Lung (tissue), 12 donors: ENCODE results near the gene OPRM1. TPM values are rescaled to one million over a fixed set of nuclear protein-coding genes. Genes with fewer than 3 reads are reported as not detected.

Experiments
- ATAC-seq: fragments of 200-7000 bp; cut with Tn5 transposase; one replicate; pipeline ENCODE4 v1.9.1; 2020; ENCODE audit warnings: moderate number of reproducible peaks; ENCODE audit not compliant: insufficient read depth, low FRiP score
- DNase-seq, 3 donors: peaks; one replicate each; pipeline ENCODE4 v3.0.0-alpha.2; 2013 to 2017
- H3K27ac ChIP-seq, 2 donors: one replicate each; pipeline ENCODE4 v1.5.1; 2013; ENCODE audit warnings: mild to moderate bottlenecking in 2 of 2, moderate library complexity in 2 of 2, control low read depth in 1 of 2, inconsistent platforms in 1 of 2, low read depth in 1 of 2, low read length in 1 of 2
- H3K27me3 ChIP-seq, 3 donors: one replicate each; pipeline ENCODE4 v1.5.1; 2013; ENCODE audit warnings: low read length in 2 of 3; ENCODE audit not compliant: control insufficient read depth in 3 of 3, insufficient read depth in 3 of 3
- H3K36me3 ChIP-seq, 4 donors: one replicate each; pipeline ENCODE4 v1.5.1; 2013; ENCODE audit warnings: low read length in 4 of 4, mild to moderate bottlenecking in 1 of 4, moderate library complexity in 1 of 4; ENCODE audit not compliant: control insufficient read depth in 4 of 4, insufficient read depth in 4 of 4
- H3K4me1 ChIP-seq, 5 donors: one replicate each; pipeline ENCODE4 v1.5.1; 2013; ENCODE audit warnings: low read length in 5 of 5, mild to moderate bottlenecking in 2 of 5, moderate library complexity in 1 of 5; ENCODE audit not compliant: control insufficient read depth in 5 of 5, insufficient read depth in 5 of 5
- H3K4me3 ChIP-seq: one replicate; pipeline ENCODE4 v1.5.1; 2013; ENCODE audit warnings: mild to moderate bottlenecking, control low read depth, moderate library complexity
- H3K9ac ChIP-seq, 2 donors: one replicate each; pipeline ENCODE4 v1.5.1; 2013; ENCODE audit warnings: low read length in 2 of 2, control low read depth in 1 of 2; ENCODE audit not compliant: insufficient read depth in 1 of 2
- H3K9me3 ChIP-seq, 4 donors: one replicate each; pipeline ENCODE4 v1.5.1; 2013; ENCODE audit warnings: low read length in 3 of 4, mild to moderate bottlenecking in 1 of 4, moderate library complexity in 1 of 4; ENCODE audit not compliant: control insufficient read depth in 4 of 4, insufficient read depth in 3 of 4
- WGBS, 2 donors: extraction: QIAGEN DNeasy Blood & Tissue Kit; methylation state at CpG; one replicate each; pipeline ENCODE4 v1.1.7; 2013; 5-methylcytosine and 5-hydroxymethylcytosine counted together
- polyA plus RNA-seq, 2 donors: library from polyadenylated mRNA; stranded (reverse); fragments of 200-250 nt; gene quantifications; one replicate each; pipeline ENCODE4 v1.2.1, GENCODE V29; 2013
- total RNA-seq, 2 donors: library from RNA; depleted of rRNA in 1 of 2; stranded (reverse); fragments of >200 nt in 1 of 2; gene quantifications; one replicate each; pipeline ENCODE4 v1.2.1, GENCODE V29; 2014 to 2021
- TF ChIP-seq, protein P1 (sequence below): IDR thresholded peaks from 2 replicates; pipeline ENCODE4 v1.5.1; 2012; ENCODE audit warnings: mild to moderate bottlenecking; ENCODE audit errors: control extremely low read depth, extremely low read depth
- donor health status: control.
- donor health status: control.
- donor health status: Bipolar disorder and iron deficiency.
- donor health status: healthy.
- donor health status: DM: yes; HTN: yes; CAD: no.

The OPRM1 gene
- total and polyA plus RNA-seq, 4 donors, result not detected

DNA sequence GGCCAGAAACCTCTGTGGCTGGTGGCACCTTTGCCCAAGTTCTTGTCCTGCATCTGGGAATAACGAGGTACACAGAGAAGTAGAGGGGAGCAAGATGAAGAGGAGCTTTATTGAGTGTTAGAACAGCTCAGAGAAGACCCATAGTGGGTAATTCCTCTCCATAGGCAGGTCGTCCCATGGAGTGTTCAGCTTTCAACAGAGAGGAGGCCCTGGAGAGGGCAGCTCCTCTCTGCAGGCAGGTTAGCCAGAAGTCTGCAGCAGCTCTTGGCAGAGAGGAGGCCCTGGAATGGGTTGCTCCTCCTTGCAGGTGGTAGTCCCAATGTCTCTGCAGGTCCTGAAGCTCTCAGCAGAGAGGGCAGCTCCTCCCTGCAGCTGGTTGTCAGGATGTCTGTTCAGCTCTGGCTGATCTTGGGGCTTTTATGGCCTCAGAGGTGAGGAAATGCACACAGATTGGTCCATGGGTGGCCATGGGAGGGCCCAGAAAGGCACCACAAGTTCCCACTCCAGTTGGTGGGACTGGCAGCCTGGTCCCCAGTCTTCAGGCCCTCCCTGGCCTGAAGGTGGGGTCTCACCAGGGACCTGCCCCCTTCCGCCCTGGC, 228.6 kb downstream of the OPRM1 start:
- WGBS, 2 donors, result 86 to 90% methylated on average over 3 of the region's 3 CpGs
- no peaks in the 10 kb centered on the region for H3K9me3 ChIP-seq
- DNase-seq (no peak), ATAC-seq (no peak)
- no peaks in the 10 kb centered on the region for H3K27me3 ChIP-seq
- H3K27ac ChIP-seq, result no peak overlapping the region
- no peak overlapping the region for H3K9ac ChIP-seq
- no peaks in the 10 kb centered on the region for H3K36me3 ChIP-seq
- no peak overlapping the region for H3K4me3 ChIP-seq
- no peaks in the 10 kb centered on the region for H3K4me1 ChIP-seq
- TF ChIP-seq, protein P1, sequence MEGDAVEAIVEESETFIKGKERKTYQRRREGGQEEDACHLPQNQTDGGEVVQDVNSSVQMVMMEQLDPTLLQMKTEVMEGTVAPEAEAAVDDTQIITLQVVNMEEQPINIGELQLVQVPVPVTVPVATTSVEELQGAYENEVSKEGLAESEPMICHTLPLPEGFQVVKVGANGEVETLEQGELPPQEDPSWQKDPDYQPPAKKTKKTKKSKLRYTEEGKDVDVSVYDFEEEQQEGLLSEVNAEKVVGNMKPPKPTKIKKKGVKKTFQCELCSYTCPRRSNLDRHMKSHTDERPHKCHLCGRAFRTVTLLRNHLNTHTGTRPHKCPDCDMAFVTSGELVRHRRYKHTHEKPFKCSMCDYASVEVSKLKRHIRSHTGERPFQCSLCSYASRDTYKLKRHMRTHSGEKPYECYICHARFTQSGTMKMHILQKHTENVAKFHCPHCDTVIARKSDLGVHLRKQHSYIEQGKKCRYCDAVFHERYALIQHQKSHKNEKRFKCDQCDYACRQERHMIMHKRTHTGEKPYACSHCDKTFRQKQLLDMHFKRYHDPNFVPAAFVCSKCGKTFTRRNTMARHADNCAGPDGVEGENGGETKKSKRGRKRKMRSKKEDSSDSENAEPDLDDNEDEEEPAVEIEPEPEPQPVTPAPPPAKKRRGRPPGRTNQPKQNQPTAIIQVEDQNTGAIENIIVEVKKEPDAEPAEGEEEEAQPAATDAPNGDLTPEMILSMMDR, result no peak

DNA sequence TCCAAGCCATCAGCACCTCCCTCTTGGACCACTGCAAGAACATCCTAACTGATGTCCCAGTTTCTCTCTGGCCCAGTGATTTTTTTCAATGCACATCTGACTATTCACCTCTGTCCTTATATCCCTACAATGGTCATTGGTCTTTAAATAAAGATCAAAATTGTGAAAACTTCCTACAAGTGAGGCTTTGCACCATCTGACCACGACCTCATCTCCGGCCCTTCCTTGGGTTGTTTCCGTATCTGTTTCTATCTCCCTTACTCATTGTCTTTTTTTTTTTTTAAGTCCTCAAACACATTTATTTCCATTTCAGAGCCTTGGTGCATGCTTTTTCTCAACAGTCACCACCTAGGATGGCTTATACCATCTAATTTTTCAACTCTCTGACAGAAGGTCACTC, 229.4 kb downstream of the OPRM1 start:
- WGBS, 2 donors, result 47 to 82% methylated on average over 3 of the region's 3 CpGs
- H3K9me3 ChIP-seq, result no peaks in the 10 kb centered on the region
- ATAC-seq (no peak), DNase-seq (no peak)
- H3K27me3 ChIP-seq, result no peaks in the 10 kb centered on the region
- H3K36me3 ChIP-seq, result no peaks in the 10 kb centered on the region
- H3K9ac ChIP-seq, result no peak overlapping the region
- H3K4me3 ChIP-seq, result no peak overlapping the region
- no peaks in the 10 kb centered on the region for H3K4me1 ChIP-seq
- TF ChIP-seq, protein P1, result no peak
- H3K27ac ChIP-seq, result no peak overlapping the region

DNA sequence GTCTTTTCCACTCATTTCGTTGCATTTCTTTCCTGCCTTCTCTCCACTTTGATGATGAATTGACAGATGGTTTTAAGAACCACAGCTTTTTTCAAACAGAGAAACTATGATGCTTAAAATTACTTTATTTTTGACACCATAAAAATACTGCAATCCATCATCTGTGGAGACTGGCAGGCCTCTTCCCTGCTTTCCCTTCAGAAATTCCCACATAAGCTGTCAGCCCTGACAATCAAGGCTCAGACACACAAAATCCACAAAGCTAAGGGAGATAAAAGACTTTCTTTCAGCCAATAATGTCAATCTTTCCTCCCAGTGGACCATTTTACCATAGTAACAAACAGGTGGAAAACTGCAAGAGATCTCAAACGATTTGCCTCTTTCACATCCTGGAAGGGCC, 235.1 kb downstream of the OPRM1 start:
- WGBS, 2 donors, result 78 to 85% methylated on average over 2 of the region's 2 CpGs
- TF ChIP-seq, protein P1, result no peak

More for the DNA sequence above, 235.1 kb downstream of the OPRM1 start:
- no peak overlapping the region for H3K27ac ChIP-seq
- no peak overlapping the region for H3K4me3 ChIP-seq
- no peaks in the 10 kb centered on the region for H3K36me3 ChIP-seq
- no peak for ATAC-seq
- peaks cover 0 to 5% (median 0%) of the 10 kb centered on the region in 5 donors for H3K4me1 ChIP-seq
- H3K27me3 ChIP-seq, result no peaks in the 10 kb centered on the region
- no peak overlapping the region for H3K9ac ChIP-seq
- DNase-seq, result no peak
- no peaks in the 10 kb centered on the region for H3K9me3 ChIP-seq
